SK-N-SH (cell line): ENCODE results near the gene MYPOP. TPM values are rescaled to one million over a fixed set of nuclear protein-coding genes. Genes with fewer than 3 reads are reported as not detected.

ENCODE experiments used
- CTCF ChIA-PET: fragments of 300-600, 350-600 bp; formaldehyde crosslinking; extraction: SDS; loops from one replicate; lab custom pipeline; 2021; lab: Yijun Ruan, JAX
- POLR2A ChIA-PET: fragments of 350-600 bp; sonication (Branson Sonifier 250); formaldehyde crosslinking; extraction: SDS; loops from one replicate; lab custom pipeline; 2020; ENCODE audit warnings: antibody characterized with exemption, inconsistent platforms; lab: Yijun Ruan, JAX
- DNase-seq: peaks from one replicate; pipeline ENCODE4 v3.0.0; 2012
- H2AFZ ChIP-seq: fragments of 200-600 bp; sonication (generic); 2 replicates; pipeline ENCODE4 v1.8.1; 2016; ENCODE audit warnings: antibody characterized with exemption, mild to moderate bottlenecking, low read depth
- H3F3A ChIP-seq: fragments of 200-600 bp; sonication (generic); replicated peaks from 2 replicates; pipeline ENCODE3; 2016; ENCODE audit warnings: antibody characterized with exemption, mild to moderate bottlenecking; ENCODE audit not compliant: insufficient read depth
- H3K27ac ChIP-seq, 2 experiments: fragments of 200-500 bp in 1 of 2; fragments of 200-600 bp in 1 of 2; sonication (Bioruptor generic) in 1 of 2; sonication (generic), shearing (Covaris generic) in 1 of 2; 2 replicates each; pipeline versions ENCODE4 v1.5.1 to v1.6.1; 2014 to 2016; ENCODE audit warnings: low read depth in 2 of 2, inconsistent platforms in 1 of 2, low read length in 1 of 2, mild to moderate bottlenecking in 1 of 2, mixed read lengths in 1 of 2
- H3K27me3 ChIP-seq: fragments of 200-600 bp; sonication (generic), shearing (Covaris generic); 2 replicates; pipeline ENCODE4 v1.6.1; 2016; ENCODE audit warnings: mixed run types; ENCODE audit not compliant: insufficient read depth
- H3K36me3 ChIP-seq, 2 experiments: fragments of 200-500 bp in 1 of 2; fragments of 200-600 bp in 1 of 2; sonication (Bioruptor generic) in 1 of 2; sonication (generic) in 1 of 2; replicated peaks in 1 of 2; 2 replicates each; pipeline versions ENCODE3 to v1.5.1; 2014 to 2016; ENCODE audit warnings: low read length in 1 of 2, mild to moderate bottlenecking in 1 of 2; ENCODE audit not compliant: insufficient read depth in 2 of 2, control insufficient read depth in 1 of 2
- H3K4me1 ChIP-seq, 2 experiments: fragments of 200-500 bp in 1 of 2; fragments of 200-600 bp in 1 of 2; sonication (Bioruptor generic) in 1 of 2; sonication (generic), shearing (Covaris generic) in 1 of 2; 2 replicates each; pipeline versions ENCODE4 v1.5.1 to v1.6.1; 2014 to 2016; ENCODE audit warnings: low read depth in 1 of 2, low read length in 1 of 2, mixed run types in 1 of 2; ENCODE audit not compliant: insufficient read depth in 2 of 2, control insufficient read depth in 1 of 2
- H3K4me2 ChIP-seq: fragments of 200-600 bp; sonication (generic), shearing (Covaris generic); 2 replicates; pipeline ENCODE4 v1.6.1; 2017; ENCODE audit warnings: mixed run types
- H3K4me3 ChIP-seq, 2 experiments: fragments of 200-500 bp in 1 of 2; fragments of 200-600 bp in 1 of 2; sonication (Bioruptor generic) in 1 of 2; sonication (generic), shearing (Covaris generic) in 1 of 2; 2 replicates each; pipeline versions ENCODE4 v1.5.1 to v1.8.1; 2014 to 2016; ENCODE audit warnings: low read depth in 2 of 2, inconsistent platforms in 1 of 2, low read length in 1 of 2, mild to moderate bottlenecking in 1 of 2, mixed read lengths in 1 of 2, moderate library complexity in 1 of 2
- H3K79me2 ChIP-seq: fragments of 200-600 bp; sonication (generic); 2 replicates; pipeline ENCODE4 v1.8.1; 2017; ENCODE audit warnings: mild to moderate bottlenecking; ENCODE audit not compliant: insufficient read depth
- H3K9ac ChIP-seq: fragments of 200-600 bp; sonication (generic); 2 replicates; pipeline ENCODE4 v1.6.1; 2017; ENCODE audit warnings: mixed run types
- H3K9me2 ChIP-seq: fragments of 200-600 bp; sonication (generic); 2 replicates; pipeline ENCODE4 v1.6.1; 2017; ENCODE audit warnings: mixed run types
- H3K9me3 ChIP-seq: fragments of 200-600 bp; sonication (generic); 2 replicates; pipeline ENCODE4 v1.6.1; 2017; ENCODE audit warnings: mixed run types, mild to moderate bottlenecking, moderate library complexity
- H4K20me1 ChIP-seq: fragments of 200-600 bp; sonication (generic); 2 replicates; pipeline ENCODE4 v1.6.1; 2017; ENCODE audit warnings: mild to moderate bottlenecking, mixed run types; ENCODE audit not compliant: insufficient read depth
- ELF1 ChIP-seq: IDR thresholded peaks from 2 replicates; pipeline ENCODE4 v1.4.0; 2012
- EP300 ChIP-seq, 2 experiments: IDR thresholded peaks; 2 replicates each; pipeline versions ENCODE4 v1.4.0 to v1.6.1; 2012; ENCODE audit warnings: borderline replicate concordance in 1 of 2, low read depth in 1 of 2, low read length in 1 of 2
- FOXJ3 ChIP-seq: sonication (generic); formaldehyde crosslinking; IDR thresholded peaks from 2 replicates; pipeline ENCODE4 v1.5.1; 2020; ENCODE audit warnings: mild to moderate bottlenecking, missing genetic modification reagents
- FOXM1 ChIP-seq: IDR thresholded peaks from 2 replicates; pipeline ENCODE4 v1.4.0; 2012; ENCODE audit warnings: low read depth, mild to moderate bottlenecking
- GABPA ChIP-seq: IDR thresholded peaks from 2 replicates; pipeline ENCODE4 v1.4.0; 2012; ENCODE audit warnings: low read depth, mild to moderate bottlenecking
- GATA2 ChIP-seq: sonication (generic); formaldehyde crosslinking; IDR thresholded peaks from 2 replicates; pipeline ENCODE4 v1.5.0; 2020; ENCODE audit warnings: mild to moderate bottlenecking, missing genetic modification reagents
- JUND ChIP-seq: IDR thresholded peaks from 2 replicates; pipeline ENCODE4 v1.4.0; 2012
- MAX ChIP-seq: IDR thresholded peaks from 2 replicates; pipeline ENCODE4 v1.4.0; 2012; ENCODE audit warnings: low read depth
- POLR2AphosphoS5 ChIP-seq: IDR thresholded peaks from 2 replicates; pipeline ENCODE4 v1.6.1; 2012; ENCODE audit warnings: low read depth, low read length
- RCOR1 ChIP-seq: fragments of 150-350 bp; IDR thresholded peaks from 2 replicates; pipeline ENCODE4 v1.6.1; 2017; ENCODE audit warnings: antibody characterized with exemption, low read length
- REST ChIP-seq: IDR thresholded peaks from 2 replicates; pipeline ENCODE4 v1.6.1; 2012; ENCODE audit warnings: mild to moderate bottlenecking, low read depth, low read length, moderate library complexity
- RFX5 ChIP-seq: IDR thresholded peaks from 2 replicates; pipeline ENCODE4 v1.6.1; 2012; ENCODE audit warnings: mild to moderate bottlenecking, improper control_type of control experiment, low read length
- SIN3A ChIP-seq: IDR thresholded peaks from 2 replicates; pipeline ENCODE4 v1.6.1; 2012; ENCODE audit warnings: low read depth, mild to moderate bottlenecking, low read length, moderate library complexity, borderline replicate concordance
- SMC3 ChIP-seq: IDR thresholded peaks from 2 replicates; pipeline ENCODE4 v1.6.1; 2012; ENCODE audit warnings: low read depth, low read length, improper control_type of control experiment
- TAF1 ChIP-seq: IDR thresholded peaks from 2 replicates; pipeline ENCODE4 v1.6.1; 2012; ENCODE audit warnings: low read depth, mild to moderate bottlenecking, low read length, moderate library complexity, borderline replicate concordance
- TCF12 ChIP-seq: IDR thresholded peaks from 2 replicates; pipeline ENCODE4 v1.4.0; 2012
- YY1 ChIP-seq: IDR thresholded peaks from 2 replicates; pipeline ENCODE4 v1.4.0; 2012; ENCODE audit warnings: low read depth, mild to moderate bottlenecking
- WGBS: methylation state at CpG from one replicate; pipeline ENCODE4 v1.1.6; 2017; ENCODE audit warnings: low lambda C conversion rate; 5-methylcytosine and 5-hydroxymethylcytosine counted together
- polyA plus RNA-seq, 3 experiments: library from polyadenylated mRNA; depleted of rRNA; stranded (reverse); fragments of >200 nt; gene quantifications; 2 replicates each; pipeline ENCODE4 v1.2.3, GENCODE V29; 2012
- TF ChIP-seq, protein P1 (sequence below): fragments of 150-350 bp; IDR thresholded peaks from 2 replicates; pipeline ENCODE4 v1.6.1; 2016; ENCODE audit warnings: mild to moderate bottlenecking, low read depth, low read length
- TF ChIP-seq, protein P2 (sequence below): IDR thresholded peaks from 2 replicates; pipeline ENCODE4; 2012
- TF ChIP-seq, protein P3 (sequence below): fragments of 150-350 bp; IDR thresholded peaks from 2 replicates; pipeline ENCODE4 v1.6.1; 2017; ENCODE audit warnings: antibody characterized with exemption, low read length, low read depth, borderline replicate concordance

The MYPOP gene
- polyA plus RNA-seq, 1 of the 3 experiments (the other 2 are of a cell fraction): 5.1 TPM

- TF ChIP-seq REST (peak; percentile 33; the same call in 1 of the 2 replicates), EP300 (IDR thresholded peaks at IDR 0.05; ENCODE audit: borderline replicate concordance in 1 of 2, low read depth in 1 of 2, low read length in 1 of 2) (no peak), RCOR1 (peak; percentile 64), POLR2AphosphoS5 (no peak), GATA2 (no peak), RFX5 (no peak), TCF12 (no peak)
- TF ChIP-seq, protein P1, sequence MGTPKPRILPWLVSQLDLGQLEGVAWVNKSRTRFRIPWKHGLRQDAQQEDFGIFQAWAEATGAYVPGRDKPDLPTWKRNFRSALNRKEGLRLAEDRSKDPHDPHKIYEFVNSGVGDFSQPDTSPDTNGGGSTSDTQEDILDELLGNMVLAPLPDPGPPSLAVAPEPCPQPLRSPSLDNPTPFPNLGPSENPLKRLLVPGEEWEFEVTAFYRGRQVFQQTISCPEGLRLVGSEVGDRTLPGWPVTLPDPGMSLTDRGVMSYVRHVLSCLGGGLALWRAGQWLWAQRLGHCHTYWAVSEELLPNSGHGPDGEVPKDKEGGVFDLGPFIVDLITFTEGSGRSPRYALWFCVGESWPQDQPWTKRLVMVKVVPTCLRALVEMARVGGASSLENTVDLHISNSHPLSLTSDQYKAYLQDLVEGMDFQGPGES: no peak
These were observed 19.5 kb downstream of the MYPOP start (continued) for GRCh38 chr19:45882652-45883585.

DNA sequence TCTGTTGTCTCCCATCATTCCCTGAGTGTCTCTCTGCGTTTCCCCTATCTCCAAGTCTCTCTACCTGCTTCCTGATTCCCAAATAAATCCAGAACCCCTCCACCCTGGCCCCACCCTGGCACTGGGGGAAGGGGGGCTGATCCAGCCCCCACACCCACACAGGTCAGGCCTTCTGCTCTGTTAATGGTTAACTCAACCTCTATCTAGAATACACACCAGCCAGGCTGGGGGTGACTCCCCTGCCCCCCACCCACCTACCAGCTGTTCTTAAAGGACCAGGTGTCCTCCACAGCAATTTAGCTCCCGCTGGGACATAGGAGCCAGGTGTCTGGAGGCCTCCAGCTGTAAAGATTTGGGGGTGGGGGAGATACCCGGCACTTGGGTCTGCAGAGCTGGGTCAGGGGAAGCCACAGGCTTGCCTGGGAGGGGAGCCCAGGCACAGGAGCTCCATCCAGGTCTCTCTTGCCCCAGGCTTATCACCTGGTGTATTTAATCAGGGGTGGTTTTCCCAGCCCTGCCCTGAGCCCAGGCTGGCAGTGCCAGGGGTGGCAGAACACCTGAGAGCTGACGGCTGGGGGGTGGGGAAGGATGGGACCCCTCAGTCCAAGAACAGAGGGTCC is 20.4 kb downstream of the MYPOP start:
- DNase-seq: peak; percentile 17
- no peaks in the 10 kb centered on the region for H3K9me3 ChIP-seq
- no peaks in the 10 kb centered on the region for H3K9me2 ChIP-seq
- H2AFZ ChIP-seq: no peak overlapping the region
- no peak overlapping the region for H3K4me2 ChIP-seq
- CTCF ChIA-PET: interaction anchor here (0.7 to 9.9 kb wide), 17 partner anchors 10 to 428 kb away, joined by 3 to 130 read pairs (median 4); partner anchors contain the start of genes FOXA3, NOVA2, QPCTL and RSPH6A
- H3K27me3 ChIP-seq: no peaks in the 10 kb centered on the region
- H4K20me1 ChIP-seq: peaks cover 33% of the 10 kb centered on the region
- H3K9ac ChIP-seq: no peak overlapping the region
- POLR2A ChIA-PET: interaction anchor here (0.6 to 2.8 kb wide), 5 partner anchors 12 to 66 kb away, joined by 3 to 8 read pairs (median 4); partner anchors contain the start of gene SYMPK
- no peak overlapping the region for H3K4me3 ChIP-seq
- peaks cover 3% of the 10 kb centered on the region for H3F3A ChIP-seq
- H3K36me3 ChIP-seq: peaks cover 3 to 25% of the 10 kb centered on the region in 2 experiments
- H3K79me2 ChIP-seq: peaks cover 29% of the 10 kb centered on the region
- peaks cover 3 to 36% of the 10 kb centered on the region in 2 experiments; a peak in 2 of 4 replicates for H3K4me1 ChIP-seq
- H3K27ac ChIP-seq: no peak overlapping the region
- 62% methylated on average over 4 of the region's 4 CpGs for WGBS
- TF ChIP-seq YY1 (no peak), MAX (no peak), TAF1 (no peak), JUND (no peak), ELF1 (no peak), FOXM1 (no peak), GABPA (no peak), POLR2AphosphoS5 (no peak), SMC3 (no peak), EP300 (IDR thresholded peaks at IDR 0.05; ENCODE audit: borderline replicate concordance in 1 of 2, low read depth in 1 of 2, low read length in 1 of 2) (no peak), FOXJ3 (CRISPR knock-in tag) (no peak), SIN3A (no peak)
- TF ChIP-seq, protein P2, sequence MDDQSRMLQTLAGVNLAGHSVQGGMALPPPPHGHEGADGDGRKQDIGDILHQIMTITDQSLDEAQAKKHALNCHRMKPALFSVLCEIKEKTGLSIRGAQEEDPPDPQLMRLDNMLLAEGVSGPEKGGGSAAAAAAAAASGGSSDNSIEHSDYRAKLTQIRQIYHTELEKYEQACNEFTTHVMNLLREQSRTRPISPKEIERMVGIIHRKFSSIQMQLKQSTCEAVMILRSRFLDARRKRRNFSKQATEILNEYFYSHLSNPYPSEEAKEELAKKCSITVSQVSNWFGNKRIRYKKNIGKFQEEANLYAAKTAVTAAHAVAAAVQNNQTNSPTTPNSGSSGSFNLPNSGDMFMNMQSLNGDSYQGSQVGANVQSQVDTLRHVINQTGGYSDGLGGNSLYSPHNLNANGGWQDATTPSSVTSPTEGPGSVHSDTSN: no peak
- TF ChIP-seq, protein P1: no peak
- TF ChIP-seq, protein P3, sequence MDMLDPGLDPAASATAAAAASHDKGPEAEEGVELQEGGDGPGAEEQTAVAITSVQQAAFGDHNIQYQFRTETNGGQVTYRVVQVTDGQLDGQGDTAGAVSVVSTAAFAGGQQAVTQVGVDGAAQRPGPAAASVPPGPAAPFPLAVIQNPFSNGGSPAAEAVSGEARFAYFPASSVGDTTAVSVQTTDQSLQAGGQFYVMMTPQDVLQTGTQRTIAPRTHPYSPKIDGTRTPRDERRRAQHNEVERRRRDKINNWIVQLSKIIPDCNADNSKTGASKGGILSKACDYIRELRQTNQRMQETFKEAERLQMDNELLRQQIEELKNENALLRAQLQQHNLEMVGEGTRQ: no peak
